HL-60 (cell line): ENCODE results near the gene C5AR2.

Source experiments
- GABPA ChIP-seq: IDR thresholded peaks from 2 replicates; pipeline ENCODE4 v1.6.1; 2012; ENCODE audit warnings: low read depth
- TF ChIP-seq, protein P1 (sequence below): IDR thresholded peaks from one replicate; pipeline ENCODE4 v1.5.1; 2011; ENCODE audit warnings: low read length, control low read depth, inconsistent platforms; ENCODE audit not compliant: insufficient read depth

- TF ChIP-seq GABPA, result no peak
- TF ChIP-seq, protein P1, sequence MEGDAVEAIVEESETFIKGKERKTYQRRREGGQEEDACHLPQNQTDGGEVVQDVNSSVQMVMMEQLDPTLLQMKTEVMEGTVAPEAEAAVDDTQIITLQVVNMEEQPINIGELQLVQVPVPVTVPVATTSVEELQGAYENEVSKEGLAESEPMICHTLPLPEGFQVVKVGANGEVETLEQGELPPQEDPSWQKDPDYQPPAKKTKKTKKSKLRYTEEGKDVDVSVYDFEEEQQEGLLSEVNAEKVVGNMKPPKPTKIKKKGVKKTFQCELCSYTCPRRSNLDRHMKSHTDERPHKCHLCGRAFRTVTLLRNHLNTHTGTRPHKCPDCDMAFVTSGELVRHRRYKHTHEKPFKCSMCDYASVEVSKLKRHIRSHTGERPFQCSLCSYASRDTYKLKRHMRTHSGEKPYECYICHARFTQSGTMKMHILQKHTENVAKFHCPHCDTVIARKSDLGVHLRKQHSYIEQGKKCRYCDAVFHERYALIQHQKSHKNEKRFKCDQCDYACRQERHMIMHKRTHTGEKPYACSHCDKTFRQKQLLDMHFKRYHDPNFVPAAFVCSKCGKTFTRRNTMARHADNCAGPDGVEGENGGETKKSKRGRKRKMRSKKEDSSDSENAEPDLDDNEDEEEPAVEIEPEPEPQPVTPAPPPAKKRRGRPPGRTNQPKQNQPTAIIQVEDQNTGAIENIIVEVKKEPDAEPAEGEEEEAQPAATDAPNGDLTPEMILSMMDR, result no peak
Measured at GRCh38 chr19:47321630-47322029, 10.3 kb upstream of the C5AR2 start.
